GM23338 (cell line): ENCODE results near the gene ADGRG6. TPM values are rescaled to one million over a fixed set of nuclear protein-coding genes. Genes with fewer than 3 reads are reported as not detected.

Source experiments
- ATAC-seq: fragments of 200-7000 bp; cut with Tn5 transposase; 3 replicates; pipeline ENCODE4 v1.9.1; 2020
- DNase-seq: peaks from one replicate; pipeline ENCODE4 v3.0.0-alpha.2; 2015; ENCODE audit warnings: low spot score
- H2AFZ ChIP-seq: fragments of 200-600 bp; sonication (generic); 2 replicates; pipeline ENCODE4 v1.8.0; 2016; ENCODE audit warnings: antibody characterized with exemption, mild to moderate bottlenecking, moderate library complexity
- H3F3A ChIP-seq: fragments of 200-600 bp; sonication (generic); replicated peaks from 2 replicates; pipeline ENCODE4 v1.8.0; 2017; ENCODE audit warnings: antibody characterized with exemption, mixed run types, low read depth
- H3K27ac ChIP-seq: fragments of 200-600 bp; sonication (generic); 2 replicates; pipeline ENCODE4 v1.6.1; 2016; ENCODE audit warnings: low read depth
- H3K27me3 ChIP-seq: fragments of 200-600 bp; sonication (generic); 2 replicates; pipeline ENCODE4 v1.8.0; 2016; ENCODE audit warnings: mild to moderate bottlenecking, mixed run types, moderate library complexity; ENCODE audit not compliant: insufficient read depth
- H3K36me3 ChIP-seq: fragments of 200-600 bp; sonication (generic); 2 replicates; pipeline ENCODE4 v1.8.0; 2016; ENCODE audit warnings: mild to moderate bottlenecking; ENCODE audit not compliant: insufficient read depth
- H3K4me1 ChIP-seq: fragments of 200-600 bp; sonication (generic); 2 replicates; pipeline ENCODE4 v1.8.0; 2016; ENCODE audit warnings: mild to moderate bottlenecking, moderate library complexity; ENCODE audit not compliant: insufficient read depth
- H3K4me2 ChIP-seq: fragments of 200-600 bp; sonication (generic); 2 replicates; pipeline ENCODE4 v1.7.1; 2017; ENCODE audit warnings: mixed run types
- H3K4me3 ChIP-seq: fragments of 200-600 bp; sonication (generic); 2 replicates; pipeline ENCODE4 v1.6.1; 2016; ENCODE audit warnings: mixed run types
- H3K79me2 ChIP-seq: fragments of 200-600 bp; sonication (generic); replicated peaks from 2 replicates; pipeline ENCODE4 v1.8.0; 2017; ENCODE audit warnings: mild to moderate bottlenecking; ENCODE audit not compliant: insufficient read depth
- H3K9me2 ChIP-seq: fragments of 200-600 bp; sonication (generic); 2 replicates; pipeline ENCODE4 v1.8.0; 2017; ENCODE audit not compliant: insufficient read depth
- H4K20me1 ChIP-seq: fragments of 200-600 bp; sonication (generic); replicated peaks from 2 replicates; pipeline ENCODE4 v1.8.0; 2017; ENCODE audit warnings: mild to moderate bottlenecking; ENCODE audit not compliant: insufficient read depth
- H3K27ac Mint-ChIP-seq: 2 replicates; pipeline ENCODE4 v1.8.0; 2020; ENCODE audit warnings: inconsistent platforms, mild to moderate bottlenecking, moderate library complexity, mixed read lengths
- H3K27me3 Mint-ChIP-seq: 3 replicates; pipeline ENCODE4 v1.8.0; 2022; ENCODE audit warnings: low read depth, mild to moderate bottlenecking, moderate library complexity, mixed read lengths, inconsistent platforms; ENCODE audit not compliant: insufficient read depth, poor library complexity
- H3K36me3 Mint-ChIP-seq: 3 replicates; pipeline ENCODE4 v1.8.0; 2021; ENCODE audit warnings: low read depth, mild to moderate bottlenecking, inconsistent platforms, moderate library complexity, mixed read lengths
- H3K4me1 Mint-ChIP-seq: 3 replicates; pipeline ENCODE4 v1.8.0; 2020; ENCODE audit warnings: mild to moderate bottlenecking, inconsistent platforms, mixed read lengths
- H3K4me3 Mint-ChIP-seq: 3 replicates; pipeline ENCODE4 v1.8.0; 2021; ENCODE audit warnings: moderate library complexity, mild to moderate bottlenecking, inconsistent platforms, mixed read lengths
- H3K9me3 Mint-ChIP-seq: 3 replicates; pipeline ENCODE4 v1.8.0; 2020; ENCODE audit warnings: moderate library complexity, mild to moderate bottlenecking, inconsistent platforms, mixed read lengths
- EZH2 ChIP-seq: fragments of 200-600 bp; sonication (generic); IDR thresholded peaks from one replicate; pipeline ENCODE4 v1.8.0; 2017; ENCODE audit warnings: antibody characterized with exemption, mild to moderate bottlenecking, low read depth; ENCODE audit not compliant: unreplicated experiment
- EZH2phosphoT487 ChIP-seq: fragments of 200-600 bp; sonication (generic); IDR thresholded peaks from one replicate; pipeline ENCODE4 v1.8.1; 2018; ENCODE audit warnings: antibody characterized with exemption; ENCODE audit not compliant: unreplicated experiment
- JUNB ChIP-seq: IDR thresholded peaks from one replicate; pipeline ENCODE4 v1.6.1; 2016; ENCODE audit warnings: antibody characterized with exemption; ENCODE audit not compliant: unreplicated experiment
- NANOG ChIP-seq: IDR thresholded peaks from 2 replicates; pipeline ENCODE4 v1.6.1; 2016; ENCODE audit warnings: antibody characterized with exemption, borderline replicate concordance
- POLR2AphosphoS5 ChIP-seq: IDR thresholded peaks from 2 replicates; pipeline ENCODE4 v1.6.1; 2016; ENCODE audit warnings: antibody characterized with exemption, low read depth
- STAT1 ChIP-seq: IDR thresholded peaks from one replicate; pipeline ENCODE4 v1.6.1; 2016; ENCODE audit warnings: antibody characterized with exemption; ENCODE audit not compliant: unreplicated experiment
- ZNF114 ChIP-seq: fragments of 250-450 bp; sonication (Bioruptor Pico); IDR thresholded peaks from 2 replicates; pipeline ENCODE4 v1.5.0; 2020; ENCODE audit warnings: mild to moderate bottlenecking, moderate library complexity
- ZNF331 ChIP-seq: fragments of 250-450 bp; sonication (Bioruptor Pico); IDR thresholded peaks from 2 replicates; pipeline ENCODE4 v1.5.0; 2020; ENCODE audit warnings: low read depth, mild to moderate bottlenecking, moderate library complexity
- polyA plus RNA-seq: library from polyadenylated mRNA; unstranded; fragments of >200 nt; fragmentation: Nextera tagmentation; extraction: Ambion mirVana; gene quantifications from 2 replicates; pipeline ENCODE4 v1.2.1, GENCODE V29; 2016
- total RNA-seq: library from RNA; depleted of rRNA; stranded (reverse); fragments of >200 nt; shearing (Covaris generic); gene quantifications from 2 replicates; pipeline ENCODE4 v1.2.3, GENCODE V29; 2014
- TF ChIP-seq, protein P1 (sequence below): IDR thresholded peaks from 2 replicates; pipeline ENCODE4 v1.6.1; 2016; ENCODE audit warnings: antibody characterized with exemption
- TF ChIP-seq, protein P2 (sequence below): IDR thresholded peaks from one replicate; pipeline ENCODE4 v1.6.1; 2018; ENCODE audit warnings: antibody characterized with exemption; ENCODE audit not compliant: unreplicated experiment
- TF ChIP-seq, protein P3 (sequence below), 2 experiments: fragments of 200-600 bp in 1 of 2; sonication (generic) in 1 of 2; conservative IDR thresholded peaks; 2 replicates each; pipeline versions ENCODE4 v1.5.1 to v1.6.1; 2016 to 2017; ENCODE audit warnings: antibody characterized with exemption in 2 of 2, low read depth in 2 of 2, mild to moderate bottlenecking in 2 of 2, moderate library complexity in 1 of 2

ADGRG6 gene
- total and polyA plus RNA-seq, 2 experiments from 2014 or later = 1.3 to 7.7 TPM

DNA sequence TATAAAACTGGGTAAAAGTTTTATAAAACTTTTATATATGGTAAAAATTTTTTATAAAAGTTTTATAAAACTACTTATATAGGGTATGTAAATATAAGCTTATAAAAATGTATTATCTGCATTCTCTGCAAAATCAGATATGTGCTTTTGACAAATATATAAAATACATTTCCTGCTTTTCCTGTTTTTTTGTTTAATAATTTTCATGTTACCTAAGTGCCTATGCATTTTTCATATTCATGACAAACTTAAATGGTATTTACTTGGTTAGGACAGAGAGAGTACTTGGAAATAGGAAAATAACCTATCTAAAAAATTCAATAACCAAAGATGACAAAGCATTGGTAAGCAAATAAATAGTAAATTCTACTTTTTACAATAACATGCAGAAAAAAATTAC is 41.2 kb downstream of the ADGRG6 start:
- no peaks in the 10 kb centered on the region for H3K36me3 Mint-ChIP-seq
- no peak overlapping the region for H3K27ac ChIP-seq
- H3K79me2 ChIP-seq = no peaks in the 10 kb centered on the region
- peaks cover 22% of the 10 kb centered on the region; the same call in 2 of the 3 replicates for H3K4me1 Mint-ChIP-seq
- H3K4me3 Mint-ChIP-seq = no peak overlapping the region
- no peaks in the 10 kb centered on the region; the same call in 2 of the 3 replicates for H3K9me3 Mint-ChIP-seq
- H4K20me1 ChIP-seq = no peaks in the 10 kb centered on the region
- no peak for ATAC-seq
- H3F3A ChIP-seq = no peaks in the 10 kb centered on the region
- no peaks in the 10 kb centered on the region for H3K9me2 ChIP-seq
- TF ChIP-seq, protein P1, sequence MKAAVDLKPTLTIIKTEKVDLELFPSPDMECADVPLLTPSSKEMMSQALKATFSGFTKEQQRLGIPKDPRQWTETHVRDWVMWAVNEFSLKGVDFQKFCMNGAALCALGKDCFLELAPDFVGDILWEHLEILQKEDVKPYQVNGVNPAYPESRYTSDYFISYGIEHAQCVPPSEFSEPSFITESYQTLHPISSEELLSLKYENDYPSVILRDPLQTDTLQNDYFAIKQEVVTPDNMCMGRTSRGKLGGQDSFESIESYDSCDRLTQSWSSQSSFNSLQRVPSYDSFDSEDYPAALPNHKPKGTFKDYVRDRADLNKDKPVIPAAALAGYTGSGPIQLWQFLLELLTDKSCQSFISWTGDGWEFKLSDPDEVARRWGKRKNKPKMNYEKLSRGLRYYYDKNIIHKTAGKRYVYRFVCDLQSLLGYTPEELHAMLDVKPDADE = no peak
- no peak for TF ChIP-seq POLR2AphosphoS5
- TF ChIP-seq STAT1 = no peak
- TF ChIP-seq EZH2phosphoT487 = no peak
- TF ChIP-seq ZNF114 (CRISPR knock-in tag) = no peak
- no peak for TF ChIP-seq NANOG
- TF ChIP-seq, protein P2, sequence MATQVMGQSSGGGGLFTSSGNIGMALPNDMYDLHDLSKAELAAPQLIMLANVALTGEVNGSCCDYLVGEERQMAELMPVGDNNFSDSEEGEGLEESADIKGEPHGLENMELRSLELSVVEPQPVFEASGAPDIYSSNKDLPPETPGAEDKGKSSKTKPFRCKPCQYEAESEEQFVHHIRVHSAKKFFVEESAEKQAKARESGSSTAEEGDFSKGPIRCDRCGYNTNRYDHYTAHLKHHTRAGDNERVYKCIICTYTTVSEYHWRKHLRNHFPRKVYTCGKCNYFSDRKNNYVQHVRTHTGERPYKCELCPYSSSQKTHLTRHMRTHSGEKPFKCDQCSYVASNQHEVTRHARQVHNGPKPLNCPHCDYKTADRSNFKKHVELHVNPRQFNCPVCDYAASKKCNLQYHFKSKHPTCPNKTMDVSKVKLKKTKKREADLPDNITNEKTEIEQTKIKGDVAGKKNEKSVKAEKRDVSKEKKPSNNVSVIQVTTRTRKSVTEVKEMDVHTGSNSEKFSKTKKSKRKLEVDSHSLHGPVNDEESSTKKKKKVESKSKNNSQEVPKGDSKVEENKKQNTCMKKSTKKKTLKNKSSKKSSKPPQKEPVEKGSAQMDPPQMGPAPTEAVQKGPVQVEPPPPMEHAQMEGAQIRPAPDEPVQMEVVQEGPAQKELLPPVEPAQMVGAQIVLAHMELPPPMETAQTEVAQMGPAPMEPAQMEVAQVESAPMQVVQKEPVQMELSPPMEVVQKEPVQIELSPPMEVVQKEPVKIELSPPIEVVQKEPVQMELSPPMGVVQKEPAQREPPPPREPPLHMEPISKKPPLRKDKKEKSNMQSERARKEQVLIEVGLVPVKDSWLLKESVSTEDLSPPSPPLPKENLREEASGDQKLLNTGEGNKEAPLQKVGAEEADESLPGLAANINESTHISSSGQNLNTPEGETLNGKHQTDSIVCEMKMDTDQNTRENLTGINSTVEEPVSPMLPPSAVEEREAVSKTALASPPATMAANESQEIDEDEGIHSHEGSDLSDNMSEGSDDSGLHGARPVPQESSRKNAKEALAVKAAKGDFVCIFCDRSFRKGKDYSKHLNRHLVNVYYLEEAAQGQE = no peak
- no peak for TF ChIP-seq EZH2
- H3K27me3 Mint-ChIP-seq = no peaks in the 10 kb centered on the region
- H3K4me3 ChIP-seq = no peak overlapping the region
- H3K4me1 ChIP-seq = peaks cover 19% of the 10 kb centered on the region
- DNase-seq = no peak
- no peaks in the 10 kb centered on the region for H3K27me3 ChIP-seq
- no peaks in the 10 kb centered on the region for H3K36me3 ChIP-seq
- H3K4me2 ChIP-seq = no peak overlapping the region
- no peak overlapping the region for H3K27ac Mint-ChIP-seq
- H2AFZ ChIP-seq = no peak overlapping the region

DNA sequence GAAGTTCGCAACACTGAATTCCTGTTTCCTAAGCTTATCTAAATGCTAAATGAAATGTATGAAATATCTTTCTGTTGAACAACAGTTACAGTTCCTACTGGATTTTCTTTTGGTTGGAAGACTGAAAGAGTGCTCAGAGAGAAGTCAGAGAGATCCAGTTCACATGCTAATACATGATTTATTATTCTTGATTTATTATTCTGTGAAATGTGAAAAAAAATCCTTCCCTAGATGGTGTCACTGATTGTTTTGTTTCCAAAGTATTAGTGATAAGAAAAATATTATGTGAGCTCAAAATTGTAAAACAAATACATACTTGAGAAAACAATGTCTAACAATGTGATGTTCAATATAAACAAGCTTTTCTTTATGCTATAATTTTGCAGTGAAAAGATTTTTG is 42.1 kb downstream of the ADGRG6 start:
- peaks cover 22% of the 10 kb centered on the region; the same call in 2 of the 3 replicates for H3K4me1 Mint-ChIP-seq
- no peak for TF ChIP-seq EZH2
- TF ChIP-seq, protein P2 = no peak
- no peak for TF ChIP-seq JUNB
- TF ChIP-seq, protein P1 = no peak
- TF ChIP-seq EZH2phosphoT487 = no peak
- no peak for TF ChIP-seq NANOG
- TF ChIP-seq POLR2AphosphoS5 = no peak
- TF ChIP-seq, protein P3, sequence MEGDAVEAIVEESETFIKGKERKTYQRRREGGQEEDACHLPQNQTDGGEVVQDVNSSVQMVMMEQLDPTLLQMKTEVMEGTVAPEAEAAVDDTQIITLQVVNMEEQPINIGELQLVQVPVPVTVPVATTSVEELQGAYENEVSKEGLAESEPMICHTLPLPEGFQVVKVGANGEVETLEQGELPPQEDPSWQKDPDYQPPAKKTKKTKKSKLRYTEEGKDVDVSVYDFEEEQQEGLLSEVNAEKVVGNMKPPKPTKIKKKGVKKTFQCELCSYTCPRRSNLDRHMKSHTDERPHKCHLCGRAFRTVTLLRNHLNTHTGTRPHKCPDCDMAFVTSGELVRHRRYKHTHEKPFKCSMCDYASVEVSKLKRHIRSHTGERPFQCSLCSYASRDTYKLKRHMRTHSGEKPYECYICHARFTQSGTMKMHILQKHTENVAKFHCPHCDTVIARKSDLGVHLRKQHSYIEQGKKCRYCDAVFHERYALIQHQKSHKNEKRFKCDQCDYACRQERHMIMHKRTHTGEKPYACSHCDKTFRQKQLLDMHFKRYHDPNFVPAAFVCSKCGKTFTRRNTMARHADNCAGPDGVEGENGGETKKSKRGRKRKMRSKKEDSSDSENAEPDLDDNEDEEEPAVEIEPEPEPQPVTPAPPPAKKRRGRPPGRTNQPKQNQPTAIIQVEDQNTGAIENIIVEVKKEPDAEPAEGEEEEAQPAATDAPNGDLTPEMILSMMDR (conservative IDR thresholded peaks at IDR 0.05; ENCODE audit: low read depth in 2 of 2) = no peak
- no peak for TF ChIP-seq ZNF331 (CRISPR knock-in tag)
- no peaks in the 10 kb centered on the region for H3K9me2 ChIP-seq
- no peaks in the 10 kb centered on the region for H3K79me2 ChIP-seq
- no peak overlapping the region for H2AFZ ChIP-seq
- H3K27me3 Mint-ChIP-seq = no peaks in the 10 kb centered on the region
- H3K4me1 ChIP-seq = peaks cover 19% of the 10 kb centered on the region
- no peak overlapping the region for H3K4me2 ChIP-seq
- no peaks in the 10 kb centered on the region for H4K20me1 ChIP-seq
- H3K4me3 Mint-ChIP-seq = no peak overlapping the region
- H3K27ac Mint-ChIP-seq = no peak overlapping the region
- H3K27me3 ChIP-seq = no peaks in the 10 kb centered on the region
- H3K9me3 Mint-ChIP-seq = no peaks in the 10 kb centered on the region; the same call in 2 of the 3 replicates
- no peak for DNase-seq
- no peaks in the 10 kb centered on the region for H3K36me3 ChIP-seq
- no peaks in the 10 kb centered on the region for H3K36me3 Mint-ChIP-seq
- no peak for ATAC-seq
- no peak overlapping the region for H3K27ac ChIP-seq
- no peak overlapping the region for H3K4me3 ChIP-seq
- no peaks in the 10 kb centered on the region for H3F3A ChIP-seq
